Natural killer cell (primary cell): ENCODE measurements around the gene PLAU. TPM values are rescaled to one million over a fixed set of nuclear protein-coding genes. Genes with fewer than 3 reads are reported as not detected.

Experiments used
- ATAC-seq, 3 donors: fragments of 150-1000 bp in 2 of 3; fragments of 200-7000 bp in 1 of 3; cut with Tn5 transposase; 1 replicate in 1 of 3; 2 replicates in 2 of 3; pipeline ENCODE4 v1.10.0; 2021; ENCODE audit warnings: mild to moderate bottlenecking in 2 of 3, moderate library complexity in 2 of 3
- DNase-seq, 2 donors: peaks; one replicate each; pipeline versions ENCODE4 v3.0.0 to v3.0.0-alpha.2; 2013 to 2021; ENCODE audit warnings: mixed read lengths in 1 of 2
- H3K27ac ChIP-seq: one replicate; pipeline ENCODE4 v1.5.1; 2013; ENCODE audit warnings: mild to moderate bottlenecking, low read length
- H3K27me3 ChIP-seq: one replicate; pipeline ENCODE4 v1.6.1; 2013; ENCODE audit warnings: low read length; ENCODE audit not compliant: control insufficient read depth, insufficient read depth
- H3K36me3 ChIP-seq: one replicate; pipeline ENCODE4 v1.6.1; 2013; ENCODE audit warnings: low read length; ENCODE audit not compliant: control insufficient read depth, insufficient read depth
- H3K4me1 ChIP-seq: one replicate; pipeline ENCODE4 v1.6.1; 2013; ENCODE audit warnings: low read length; ENCODE audit not compliant: control insufficient read depth, insufficient read depth
- H3K4me3 ChIP-seq: one replicate; pipeline ENCODE4 v1.5.1; 2013; ENCODE audit warnings: low read length
- H3K9me3 ChIP-seq: one replicate; pipeline ENCODE4 v1.6.1; 2013; ENCODE audit warnings: low read length; ENCODE audit not compliant: control insufficient read depth, insufficient read depth
- H3K27ac Mint-ChIP-seq, 2 donors: one replicate each; pipeline ENCODE4 v1.8.0; 2022; ENCODE audit warnings: mild to moderate bottlenecking in 2 of 2, mixed read lengths in 2 of 2, moderate library complexity in 1 of 2
- H3K27me3 Mint-ChIP-seq, 2 donors: one replicate each; pipeline ENCODE4 v1.8.0; 2022; ENCODE audit warnings: low read depth in 2 of 2, mixed read lengths in 2 of 2
- H3K36me3 Mint-ChIP-seq: one replicate; pipeline ENCODE4 v1.8.0; 2022; ENCODE audit warnings: mixed read lengths
- H3K4me1 Mint-ChIP-seq, 2 donors: one replicate each; pipeline ENCODE4 v1.8.0; 2022; ENCODE audit warnings: mixed read lengths in 2 of 2
- H3K4me3 Mint-ChIP-seq: one replicate; pipeline ENCODE4 v1.8.0; 2022; ENCODE audit warnings: mild to moderate bottlenecking, moderate library complexity, mixed read lengths
- H3K9me3 Mint-ChIP-seq, 2 donors: one replicate each; pipeline ENCODE4 v1.8.0; 2022; ENCODE audit warnings: mixed read lengths in 2 of 2
- CTCF ChIP-seq: fragments of 200-600 bp; IDR thresholded peaks from one replicate; pipeline ENCODE4 v1.8.0; 2022; ENCODE audit warnings: antibody characterized with exemption
- WGBS: methylation state at CpG from one replicate; pipeline ENCODE4 v1.1.7; 2013; ENCODE audit warnings: missing lambda C conversion rate; ENCODE audit not compliant: insufficient coverage; 5-methylcytosine and 5-hydroxymethylcytosine counted together
- intact Hi-C: fragments of 100-400 bp; cut with micrococcal nuclease; formaldehyde crosslinking; loops from one replicate; pipeline ENCODE4 v1.14.2; 2022
- total RNA-seq, 4 donors: library from RNA; stranded (reverse); fragments of 120-200 nt in 1 of 4; gene quantifications; one replicate each; pipeline versions ENCODE4 v1.2.3 to v1.2.4, GENCODE V29; 2013 to 2022

Gene PLAU
- total RNA-seq, 3 donors from 2014 or later (not counting 1 experiment from before 2014, with no cell fraction given), result 0.12 to 1.6 (median 0.32) TPM

GRCh38 chr10:73965890-73966768, 55.2 kb downstream of the PLAU start:
- no peak overlapping the region for H3K27ac ChIP-seq
- ATAC-seq (no peak), DNase-seq (no peak)
- no peak for TF ChIP-seq CTCF
- Mint-ChIP-seq H3K36me3 (no peaks in the 10 kb centered on the region), H3K27ac (no peak overlapping the region), H3K4me1 (peaks cover 30 to 45% of the 10 kb centered on the region in 2 donors), H3K9me3 (no peaks in the 10 kb centered on the region), H3K4me3 (no peak overlapping the region), H3K27me3 (no peaks in the 10 kb centered on the region)
- H3K27me3 ChIP-seq, result no peaks in the 10 kb centered on the region
- H3K36me3 ChIP-seq, result no peaks in the 10 kb centered on the region
- no peak overlapping the region for H3K4me3 ChIP-seq
- no peaks in the 10 kb centered on the region for H3K9me3 ChIP-seq
- 93% methylated on average over 14 of the region's 16 CpGs for whole genome bisulfite sequencing
- H3K4me1 ChIP-seq, result peaks cover 45% of the 10 kb centered on the region
- intact Hi-C loops, result no loop called here

- H3K27ac Mint-ChIP-seq, result no peak overlapping the region
- H3K36me3 Mint-ChIP-seq, result no peaks in the 10 kb centered on the region
- Histone ChIP-seq H3K4me3 (no peak overlapping the region), H3K36me3 (no peaks in the 10 kb centered on the region), H3K27ac (no peak overlapping the region), H3K4me1 (peaks cover 44% of the 10 kb centered on the region), H3K27me3 (no peaks in the 10 kb centered on the region), H3K9me3 (no peaks in the 10 kb centered on the region)
- no peak for ATAC-seq
- no peak for TF ChIP-seq CTCF
- H3K4me3 Mint-ChIP-seq, result no peak overlapping the region
- no peaks in the 10 kb centered on the region for H3K9me3 Mint-ChIP-seq
- H3K4me1 Mint-ChIP-seq, result peaks cover 27 to 41% of the 10 kb centered on the region in 2 donors
- intact Hi-C loops, result no loop called here
- DNase-seq, result no peak
- H3K27me3 Mint-ChIP-seq, result no peaks in the 10 kb centered on the region
- 91% methylated on average over 4 of the region's 4 CpGs for WGBS
Observed at GRCh38 chr10:73967022-73967429, 56.1 kb downstream of the PLAU start.

Other genes with a start within 250 kb of the PLAU start
- gene AGAP5, start 213.0 kb upstream of the PLAU start, total RNA-seq, result 10 to 100 TPM in 1 of 3 donors, 1 to 10 TPM in 2; 8.4 to 14.6 (median 9.4) TPM
- 100 to 1,000 TPM; 153 to 161 (median 160) TPM for gene SEC24C, start 166.8 kb upstream of the PLAU start, total RNA-seq
- gene CHCHD1, start 129.1 kb upstream of the PLAU start, total RNA-seq, result 1 to 10 TPM; 5.2 to 7.0 (median 5.9) TPM
- 100 to 1,000 TPM; 157 to 161 (median 159) TPM for gene ZSWIM8, start 125.5 kb upstream of the PLAU start, total RNA-seq
- 10 to 100 TPM; 64.7 to 73.8 (median 65.4) TPM for gene NDST2, start 99.5 kb upstream of the PLAU start, total RNA-seq
- gene CAMK2G, start 36.6 kb upstream of the PLAU start, total RNA-seq, result 10 to 100 TPM; 53.6 to 73.8 (median 62.3) TPM
- 100 to 1,000 TPM; 121 to 145 (median 122) TPM for gene VCL, start 87.0 kb downstream of the PLAU start, total RNA-seq
- 10 to 100 TPM; 40.6 to 48.8 (median 41.5) TPM for gene AP3M1, start 239.7 kb downstream of the PLAU start, total RNA-seq
- 10 to 100 TPM; 13.4 to 16.1 (median 14.1) TPM for gene ADK, start 240.1 kb downstream of the PLAU start, total RNA-seq